KMS-11 (cell line): Measurements from ENCODE around the gene GET4.

Experiments used
- H2AFZ ChIP-seq: fragments of 200-600 bp; sonication (generic); 2 replicates; pipeline ENCODE4 v1.6.1; 2016; ENCODE audit warnings: antibody characterized with exemption, mixed run types, low read depth
- H3K27ac ChIP-seq: fragments of 200-600 bp; sonication (generic); 2 replicates; pipeline ENCODE4 v1.6.1; 2016; ENCODE audit warnings: mild to moderate bottlenecking, mixed run types
- H3K27me3 ChIP-seq: fragments of 200-600 bp; sonication (generic); 2 replicates; pipeline ENCODE4 v1.6.1; 2017; ENCODE audit warnings: mild to moderate bottlenecking, low read depth, mixed run types, moderate library complexity; ENCODE audit not compliant: insufficient read depth
- H3K36me3 ChIP-seq: fragments of 200-600 bp; sonication (generic); 2 replicates; pipeline ENCODE4 v1.6.1; 2017; ENCODE audit warnings: mild to moderate bottlenecking, mixed run types; ENCODE audit not compliant: insufficient read depth
- H3K4me1 ChIP-seq: fragments of 200-600 bp; sonication (generic); 2 replicates; pipeline ENCODE4 v1.6.1; 2016; ENCODE audit warnings: mild to moderate bottlenecking, low read depth, mixed run types; ENCODE audit not compliant: poor library complexity, severe bottlenecking
- H3K4me2 ChIP-seq: fragments of 200-600 bp; sonication (generic); 2 replicates; pipeline ENCODE4 v1.7.0; 2016; ENCODE audit warnings: mild to moderate bottlenecking, mixed run types
- H3K4me3 ChIP-seq: fragments of 200-600 bp; sonication (generic); IDR thresholded peaks from 2 replicates; pipeline ENCODE4 v1.6.1; 2017; ENCODE audit warnings: low read depth, low read length, mixed read lengths; ENCODE audit not compliant: insufficient read depth
- H3K79me2 ChIP-seq: fragments of 200-600 bp; sonication (generic); 2 replicates; pipeline ENCODE4 v1.6.1; 2016; ENCODE audit warnings: low read depth, mixed run types; ENCODE audit not compliant: insufficient read depth
- H3K9ac ChIP-seq: fragments of 200-600 bp; sonication (generic); 2 replicates; pipeline ENCODE4 v1.6.1; 2016; ENCODE audit warnings: mild to moderate bottlenecking, mixed run types
- H4K20me1 ChIP-seq: fragments of 200-600 bp; sonication (generic); 2 replicates; pipeline ENCODE4 v1.6.1; 2016; ENCODE audit warnings: mild to moderate bottlenecking, mixed run types; ENCODE audit not compliant: insufficient read depth
- CTCF ChIP-seq: fragments of 200-600 bp; sonication (generic); conservative IDR thresholded peaks from 2 replicates; pipeline ENCODE4 v1.6.1; 2017; ENCODE audit warnings: low read depth, mild to moderate bottlenecking, antibody characterized with exemption, low read length, moderate library complexity, mixed read lengths

The GET4 gene, protein sequence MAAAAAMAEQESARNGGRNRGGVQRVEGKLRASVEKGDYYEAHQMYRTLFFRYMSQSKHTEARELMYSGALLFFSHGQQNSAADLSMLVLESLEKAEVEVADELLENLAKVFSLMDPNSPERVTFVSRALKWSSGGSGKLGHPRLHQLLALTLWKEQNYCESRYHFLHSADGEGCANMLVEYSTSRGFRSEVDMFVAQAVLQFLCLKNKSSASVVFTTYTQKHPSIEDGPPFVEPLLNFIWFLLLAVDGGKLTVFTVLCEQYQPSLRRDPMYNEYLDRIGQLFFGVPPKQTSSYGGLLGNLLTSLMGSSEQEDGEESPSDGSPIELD

GRCh38 chr7:876077-876971, at the start of gene GET4:
GET4 (plus strand) TSS chr7:876554; CDS start chr7:876646, 92 bp downstream.
- H3K4me1 ChIP-seq: peaks cover 9% of the 10 kb centered on the region
- H3K4me2 ChIP-seq: peak within 1 kb of the TSS; percentile 41; the same call in 1 of the 2 replicates
- no peaks in the 10 kb centered on the region for H4K20me1 ChIP-seq
- H3K9ac ChIP-seq: peak within 1 kb of the TSS; percentile 37; the same call in 1 of the 2 replicates
- H3K36me3 ChIP-seq: no peaks in the 10 kb centered on the region
- peak; percentile 32; the same call in 1 of the 2 replicates for TF ChIP-seq CTCF
- peaks cover 35% of the 10 kb centered on the region for H3K79me2 ChIP-seq
- H2AFZ ChIP-seq: peak within 1 kb of the TSS; percentile 64
- H3K27me3 ChIP-seq: no peaks in the 10 kb centered on the region
- H3K27ac ChIP-seq: peak within 1 kb of the TSS; percentile 56; the same call in 1 of the 2 replicates
- H3K4me3 ChIP-seq: no peak within 1 kb of the TSS

DNA sequence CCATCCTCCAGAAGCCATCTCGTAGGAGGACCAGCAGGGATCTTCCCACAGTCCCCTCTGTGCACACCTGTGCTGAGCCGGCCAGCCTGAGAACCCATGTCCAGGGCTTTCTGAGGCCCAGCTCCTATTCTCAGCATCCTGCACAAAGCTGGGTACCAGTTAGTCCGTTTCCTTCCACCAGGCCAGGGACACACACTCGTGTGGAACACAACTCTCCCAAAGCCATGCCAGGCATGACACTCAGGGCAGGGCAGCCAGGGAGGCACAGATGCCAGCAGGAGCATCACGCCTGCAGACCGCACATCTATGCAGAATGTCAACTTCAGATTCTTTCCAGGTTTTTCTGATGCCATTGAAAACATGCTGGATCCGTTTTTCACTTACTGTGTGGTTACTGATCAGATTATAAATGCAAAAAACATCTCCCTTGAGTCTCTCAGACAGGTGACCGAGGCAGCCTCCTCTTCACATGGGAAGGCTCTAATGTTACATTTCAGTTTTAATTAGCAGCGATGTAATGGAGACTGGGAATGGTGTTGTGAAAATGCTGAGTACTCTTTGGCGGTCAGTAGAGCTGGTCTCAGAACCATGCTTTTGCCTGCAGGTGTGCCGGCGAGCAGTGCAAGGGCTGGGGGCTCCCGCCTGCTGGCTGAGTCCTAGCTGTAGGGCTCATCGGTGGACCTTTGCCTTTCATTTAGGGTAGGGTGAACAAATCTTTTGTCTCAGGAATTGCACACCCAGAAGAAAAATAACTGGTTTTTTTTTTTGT, 47.4 kb upstream of the GET4 start:
- Histone ChIP-seq H3K27me3 (no peaks in the 10 kb centered on the region), H3K36me3 (no peaks in the 10 kb centered on the region), H3K4me2 (no peak overlapping the region), H2AFZ (no peak overlapping the region), H4K20me1 (no peaks in the 10 kb centered on the region), H3K9ac (no peak overlapping the region), H3K27ac (no peak overlapping the region), H3K4me3 (no peak overlapping the region), H3K79me2 (peaks cover 65% of the 10 kb centered on the region), H3K4me1 (peaks cover 35% of the 10 kb centered on the region)
- no peak for TF ChIP-seq CTCF

- H4K20me1 ChIP-seq: no peaks in the 10 kb centered on the region
- TF ChIP-seq CTCF: no peak
- peaks cover 35% of the 10 kb centered on the region for H3K4me1 ChIP-seq
- no peak overlapping the region for H2AFZ ChIP-seq
- H3K36me3 ChIP-seq: no peaks in the 10 kb centered on the region
- no peak overlapping the region for H3K9ac ChIP-seq
- H3K4me2 ChIP-seq: no peak overlapping the region
- no peak overlapping the region for H3K4me3 ChIP-seq
- H3K27me3 ChIP-seq: no peaks in the 10 kb centered on the region
- peak overlapping the region; percentile 96; the same call in 1 of the 2 replicates for H3K27ac ChIP-seq
- H3K79me2 ChIP-seq: peaks cover 58% of the 10 kb centered on the region
Measured at GRCh38 chr7:830069-830468, 46.3 kb upstream of the GET4 start.

DNA sequence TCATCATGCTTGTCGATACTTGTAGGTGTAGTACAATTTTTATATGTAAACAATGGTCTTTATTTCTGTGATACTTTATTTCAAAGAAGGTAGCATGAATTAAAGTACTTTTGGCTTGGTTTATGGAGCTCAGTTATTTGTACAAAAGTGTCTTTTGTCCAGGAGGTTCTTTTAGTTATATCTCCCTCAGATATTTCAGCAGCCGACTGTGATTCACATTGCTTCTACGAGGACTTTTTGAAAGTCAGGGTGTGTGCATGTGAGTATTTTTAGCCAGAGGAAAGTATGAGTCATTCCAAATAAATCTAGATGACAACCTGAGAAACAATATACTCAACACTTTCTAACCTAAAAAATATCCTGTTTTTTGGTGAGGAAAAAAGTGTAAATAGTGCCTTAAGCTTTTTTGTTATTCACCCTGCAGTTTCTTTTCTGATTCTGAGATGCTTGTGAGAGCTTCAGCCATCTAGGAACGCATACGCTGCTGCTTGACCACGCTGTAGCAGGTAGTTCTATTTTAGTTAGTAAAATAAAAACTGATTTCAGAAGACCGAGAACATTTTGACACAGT, 44.7 kb upstream of the GET4 start:
- Histone ChIP-seq H3K9ac (peak overlapping the region; percentile 72), H3K27ac (peak overlapping the region; percentile 96), H3K36me3 (no peaks in the 10 kb centered on the region), H2AFZ (peak overlapping the region; percentile 9; the same call in 1 of the 2 replicates), H4K20me1 (no peaks in the 10 kb centered on the region), H3K4me2 (peak overlapping the region; percentile 71), H3K4me1 (peaks cover 35% of the 10 kb centered on the region), H3K4me3 (no peak overlapping the region), H3K79me2 (peaks cover 52% of the 10 kb centered on the region), H3K27me3 (no peaks in the 10 kb centered on the region)
- TF ChIP-seq CTCF: no peak
